ENCODE results near the gene THOC7.

DNA sequence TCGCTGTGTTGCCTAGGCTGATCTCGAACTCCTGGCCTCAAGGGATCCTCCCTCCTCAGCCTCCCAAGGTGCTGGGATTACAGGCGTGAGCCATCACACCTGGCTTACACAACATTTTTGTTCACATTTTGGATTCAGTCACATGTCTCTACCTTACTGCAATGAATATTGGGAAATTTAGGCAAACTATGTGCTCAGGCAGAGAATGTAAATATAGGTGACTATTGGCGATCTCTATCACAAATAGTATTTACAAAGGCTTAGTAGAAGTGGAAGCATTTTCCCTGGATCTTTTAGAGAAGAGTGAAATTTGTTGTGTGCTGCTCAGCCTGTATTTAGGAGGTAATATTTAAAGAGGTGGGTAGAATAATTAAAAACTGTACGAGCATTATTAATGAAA is 27.9 kb upstream of the THOC7 start:
- TF ChIP-seq, protein P1, sequence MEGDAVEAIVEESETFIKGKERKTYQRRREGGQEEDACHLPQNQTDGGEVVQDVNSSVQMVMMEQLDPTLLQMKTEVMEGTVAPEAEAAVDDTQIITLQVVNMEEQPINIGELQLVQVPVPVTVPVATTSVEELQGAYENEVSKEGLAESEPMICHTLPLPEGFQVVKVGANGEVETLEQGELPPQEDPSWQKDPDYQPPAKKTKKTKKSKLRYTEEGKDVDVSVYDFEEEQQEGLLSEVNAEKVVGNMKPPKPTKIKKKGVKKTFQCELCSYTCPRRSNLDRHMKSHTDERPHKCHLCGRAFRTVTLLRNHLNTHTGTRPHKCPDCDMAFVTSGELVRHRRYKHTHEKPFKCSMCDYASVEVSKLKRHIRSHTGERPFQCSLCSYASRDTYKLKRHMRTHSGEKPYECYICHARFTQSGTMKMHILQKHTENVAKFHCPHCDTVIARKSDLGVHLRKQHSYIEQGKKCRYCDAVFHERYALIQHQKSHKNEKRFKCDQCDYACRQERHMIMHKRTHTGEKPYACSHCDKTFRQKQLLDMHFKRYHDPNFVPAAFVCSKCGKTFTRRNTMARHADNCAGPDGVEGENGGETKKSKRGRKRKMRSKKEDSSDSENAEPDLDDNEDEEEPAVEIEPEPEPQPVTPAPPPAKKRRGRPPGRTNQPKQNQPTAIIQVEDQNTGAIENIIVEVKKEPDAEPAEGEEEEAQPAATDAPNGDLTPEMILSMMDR (IDR thresholded peaks at IDR 0.05), result no peak
- TF ChIP-seq POLR2AphosphoS5 (IDR thresholded peaks at IDR 0.05), result no peak

Data from suprapubic skin (tissue), 3 donors.